Osteocyte (in vitro differentiated cells): ENCODE data around the gene MNAT1. TPM values are rescaled to one million over a fixed set of nuclear protein-coding genes. Genes with fewer than 3 reads are reported as not detected.

ENCODE experiments used
- DNase-seq: peaks from one replicate; pipeline ENCODE4 v3.0.0; 2021; ENCODE audit warnings: mixed read lengths; ENCODE audit not compliant: unreplicated experiment; ENCODE audit errors: extremely low spot score
- H3K27ac Mint-ChIP-seq: one replicate; pipeline ENCODE4 v1.8.0; 2021; ENCODE audit warnings: mild to moderate bottlenecking, mixed read lengths; ENCODE audit not compliant: unreplicated experiment
- H3K27me3 Mint-ChIP-seq: one replicate; pipeline ENCODE4 v1.8.0; 2021; ENCODE audit warnings: mixed read lengths; ENCODE audit not compliant: unreplicated experiment
- H3K36me3 Mint-ChIP-seq: one replicate; pipeline ENCODE4 v1.8.0; 2021; ENCODE audit warnings: mixed read lengths; ENCODE audit not compliant: unreplicated experiment
- H3K4me1 Mint-ChIP-seq: one replicate; pipeline ENCODE4 v1.8.0; 2021; ENCODE audit warnings: mixed read lengths; ENCODE audit not compliant: unreplicated experiment
- H3K4me3 Mint-ChIP-seq: one replicate; pipeline ENCODE4 v1.8.0; 2021; ENCODE audit warnings: mild to moderate bottlenecking, moderate library complexity, mixed read lengths; ENCODE audit not compliant: unreplicated experiment
- H3K9me3 Mint-ChIP-seq: one replicate; pipeline ENCODE4 v1.8.0; 2021; ENCODE audit warnings: mixed read lengths; ENCODE audit not compliant: unreplicated experiment
- total RNA-seq: library from RNA; stranded (reverse); gene quantifications from 2 replicates; pipeline ENCODE4 v1.2.1, GENCODE V29; 2021
- TF ChIP-seq, protein P1 (sequence below): fragments of 200-600 bp; sonication (generic); IDR thresholded peaks from 2 replicates; pipeline ENCODE4 v1.5.0; 2021; ENCODE audit warnings: antibody characterized with exemption, mild to moderate bottlenecking, moderate library complexity

The MNAT1 gene
- total RNA-seq, 1 donor from 2014 or later = 59.9 TPM

DNA sequence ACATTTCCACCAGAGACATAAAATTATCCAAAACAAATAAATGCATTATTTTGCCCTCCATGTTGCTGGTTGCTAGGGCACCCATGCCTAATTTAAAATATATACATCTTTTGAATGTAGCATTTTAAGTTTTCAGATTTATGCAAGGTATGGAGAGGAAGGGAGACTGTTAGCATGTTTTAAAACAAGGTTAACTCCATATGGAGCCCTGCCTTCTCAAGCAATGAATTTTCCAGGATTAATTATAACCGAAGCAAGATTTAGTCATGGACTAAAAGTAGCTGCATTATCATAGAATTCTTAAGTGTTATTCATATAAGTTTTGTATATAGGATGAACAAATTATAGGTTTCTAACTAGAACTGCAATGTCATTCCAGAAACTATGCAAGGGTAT is 209.1 kb downstream of the MNAT1 start:
- no peak for DNase-seq
- Mint-ChIP-seq H3K9me3 (no peaks in the 10 kb centered on the region), H3K4me1 (peaks cover 16% of the 10 kb centered on the region), H3K27me3 (no peaks in the 10 kb centered on the region), H3K4me3 (no peak overlapping the region), H3K27ac (no peak overlapping the region), H3K36me3 (peaks cover 12% of the 10 kb centered on the region)
- TF ChIP-seq, protein P1, sequence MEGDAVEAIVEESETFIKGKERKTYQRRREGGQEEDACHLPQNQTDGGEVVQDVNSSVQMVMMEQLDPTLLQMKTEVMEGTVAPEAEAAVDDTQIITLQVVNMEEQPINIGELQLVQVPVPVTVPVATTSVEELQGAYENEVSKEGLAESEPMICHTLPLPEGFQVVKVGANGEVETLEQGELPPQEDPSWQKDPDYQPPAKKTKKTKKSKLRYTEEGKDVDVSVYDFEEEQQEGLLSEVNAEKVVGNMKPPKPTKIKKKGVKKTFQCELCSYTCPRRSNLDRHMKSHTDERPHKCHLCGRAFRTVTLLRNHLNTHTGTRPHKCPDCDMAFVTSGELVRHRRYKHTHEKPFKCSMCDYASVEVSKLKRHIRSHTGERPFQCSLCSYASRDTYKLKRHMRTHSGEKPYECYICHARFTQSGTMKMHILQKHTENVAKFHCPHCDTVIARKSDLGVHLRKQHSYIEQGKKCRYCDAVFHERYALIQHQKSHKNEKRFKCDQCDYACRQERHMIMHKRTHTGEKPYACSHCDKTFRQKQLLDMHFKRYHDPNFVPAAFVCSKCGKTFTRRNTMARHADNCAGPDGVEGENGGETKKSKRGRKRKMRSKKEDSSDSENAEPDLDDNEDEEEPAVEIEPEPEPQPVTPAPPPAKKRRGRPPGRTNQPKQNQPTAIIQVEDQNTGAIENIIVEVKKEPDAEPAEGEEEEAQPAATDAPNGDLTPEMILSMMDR = no peak

DNA sequence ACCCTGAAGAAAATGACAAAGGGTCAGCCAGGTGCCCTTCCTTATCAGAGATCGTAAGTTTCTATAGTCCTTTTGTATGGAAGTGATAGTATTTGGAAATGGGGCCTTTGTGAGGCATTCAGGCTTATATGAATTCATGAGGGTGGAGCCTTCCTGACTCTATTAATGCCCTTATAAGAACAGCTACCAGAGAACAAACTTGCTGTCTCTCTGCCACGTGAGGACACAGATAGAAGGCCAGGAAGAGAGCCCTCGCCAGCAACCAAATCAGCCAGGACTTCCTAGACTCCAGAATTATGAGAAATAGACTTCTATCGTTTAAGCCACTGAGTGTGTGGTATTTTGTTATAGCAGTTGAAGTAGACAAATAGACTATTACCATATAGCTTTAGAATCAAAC is 209.6 kb downstream of the MNAT1 start:
- Mint-ChIP-seq H3K27ac (no peak overlapping the region), H3K36me3 (peaks cover 12% of the 10 kb centered on the region), H3K9me3 (no peaks in the 10 kb centered on the region), H3K4me1 (peaks cover 18% of the 10 kb centered on the region), H3K4me3 (no peak overlapping the region), H3K27me3 (no peaks in the 10 kb centered on the region)
- TF ChIP-seq, protein P1 = no peak
- DNase-seq = no peak

DNA sequence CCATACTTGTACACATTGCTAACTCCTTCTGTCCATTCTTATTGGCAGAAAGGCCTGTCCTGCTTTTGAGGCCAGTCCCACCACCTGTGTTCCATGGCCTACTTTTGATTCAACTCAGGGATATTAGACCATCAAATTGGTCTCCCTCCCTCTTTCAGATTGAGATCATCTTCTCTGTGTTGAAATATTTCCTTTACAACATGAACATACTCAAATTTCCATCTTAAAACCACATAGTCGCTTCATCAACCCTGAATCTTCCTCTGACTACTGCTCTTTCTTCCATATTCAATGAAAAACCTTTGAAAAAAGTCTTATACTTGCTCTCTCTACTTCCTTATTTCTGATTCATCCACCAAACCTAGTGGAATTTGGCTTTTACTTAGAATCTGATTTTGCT is 211.4 kb downstream of the MNAT1 start:
- no peak for DNase-seq
- TF ChIP-seq, protein P1 = no peak
- Mint-ChIP-seq H3K27me3 (no peaks in the 10 kb centered on the region), H3K4me3 (no peak overlapping the region), H3K4me1 (peaks cover 25% of the 10 kb centered on the region), H3K27ac (no peak overlapping the region), H3K9me3 (no peaks in the 10 kb centered on the region), H3K36me3 (peaks cover 12% of the 10 kb centered on the region)

DNA sequence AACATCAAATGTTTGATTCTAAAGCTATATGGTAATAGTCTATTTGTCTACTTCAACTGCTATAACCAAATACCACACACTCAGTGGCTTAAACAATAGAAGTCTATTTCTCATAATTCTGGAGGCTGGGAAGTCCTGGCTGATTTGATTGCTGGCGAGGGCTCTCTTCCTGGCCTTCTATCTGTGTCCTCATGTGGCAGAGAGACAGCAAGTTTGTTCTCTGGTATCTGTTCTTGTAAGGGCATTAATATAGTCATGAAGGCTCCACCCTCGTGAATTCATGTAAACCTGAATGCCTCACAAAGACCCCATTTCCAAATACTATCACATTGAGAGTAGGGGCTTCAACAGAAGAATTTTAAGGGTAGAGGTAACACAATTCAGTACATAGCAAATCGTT is 212.2 kb downstream of the MNAT1 start:
- DNase-seq = no peak
- TF ChIP-seq, protein P1 = no peak
- Mint-ChIP-seq H3K27me3 (no peaks in the 10 kb centered on the region), H3K36me3 (peaks cover 12% of the 10 kb centered on the region), H3K27ac (no peak overlapping the region), H3K9me3 (no peaks in the 10 kb centered on the region), H3K4me1 (peaks cover 25% of the 10 kb centered on the region), H3K4me3 (no peak overlapping the region)

DNA sequence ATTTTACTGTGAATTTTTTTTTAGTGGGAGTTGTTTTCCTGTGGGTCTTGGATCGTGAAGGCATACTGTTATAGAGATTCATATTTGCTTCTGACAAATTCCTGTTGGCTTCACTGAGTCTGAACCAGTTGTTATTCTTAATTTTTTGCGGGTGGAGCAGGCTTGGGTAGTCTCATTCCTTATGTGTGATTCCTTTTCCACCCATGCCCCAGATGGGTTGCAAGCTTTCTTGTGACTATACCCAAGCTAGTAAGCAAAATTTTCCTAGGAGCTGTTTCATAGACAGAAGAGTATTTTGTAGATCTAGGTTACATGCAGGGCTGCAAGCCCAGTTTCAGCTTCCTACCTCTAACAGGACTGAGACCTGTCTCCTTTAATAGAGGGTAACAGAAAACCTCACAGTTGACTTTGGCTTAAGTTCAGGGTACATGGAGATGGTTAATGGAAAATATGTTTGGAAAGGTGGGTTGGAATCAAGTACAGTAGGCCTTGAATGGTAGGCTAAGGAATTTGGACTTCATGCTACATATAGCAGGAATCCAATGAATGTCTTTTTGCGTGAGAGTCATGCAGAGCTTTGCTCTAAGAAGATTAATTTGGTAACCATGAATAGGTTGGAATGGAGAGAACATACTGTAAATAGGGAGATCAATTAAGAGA is 217.3 kb downstream of the MNAT1 start:
- peaks cover 11% of the 10 kb centered on the region for H3K4me1 Mint-ChIP-seq
- DNase-seq = no peak
- H3K27me3 Mint-ChIP-seq = no peaks in the 10 kb centered on the region
- no peak overlapping the region for H3K4me3 Mint-ChIP-seq
- H3K9me3 Mint-ChIP-seq = peaks cover 22% of the 10 kb centered on the region
- H3K27ac Mint-ChIP-seq = no peak overlapping the region
- H3K36me3 Mint-ChIP-seq = peaks cover 26% of the 10 kb centered on the region
- TF ChIP-seq, protein P1 = no peak
